A673 (cell line): ENCODE data around the gene CREB5. TPM values are rescaled to one million over a fixed set of nuclear protein-coding genes. Genes with fewer than 3 reads are reported as not detected.

ENCODE experiments used
- BruUV-seq: library from RNA; stranded (reverse); fragments of 400-500 nt; replicated peaks from 2 replicates; lab custom pipeline; 2021; lab: Mats Ljungman, UMichigan
- CTCF ChIA-PET: fragments of 300-600 bp; sonication (Branson Sonifier 250); formaldehyde crosslinking; loops from one replicate; lab custom pipeline; 2022; ENCODE audit warnings: antibody characterized with exemption; lab: Charles Lee
- POLR2A ChIA-PET: fragments of 300-600 bp; sonication (Branson Sonifier 250); formaldehyde crosslinking; loops from one replicate; lab custom pipeline; 2022; ENCODE audit warnings: antibody characterized with exemption; ENCODE audit not compliant: low non-redundant PET; lab: Charles Lee
- DNase-seq: peaks from one replicate; pipeline ENCODE4 v3.0.0-alpha.2; 2015; ENCODE audit warnings: low spot score
- H3K27ac ChIP-seq: fragments of 200-600 bp; sonication (generic); 2 replicates; pipeline ENCODE4 v1.5.1; 2016; ENCODE audit warnings: mixed run types, low read depth, mild to moderate bottlenecking, mixed read lengths, antibody characterized with exemption, low read length; ENCODE audit not compliant: poor library complexity, severe bottlenecking
- H3K27me3 ChIP-seq: fragments of 200-600 bp; sonication (generic); replicated peaks from 2 replicates; pipeline ENCODE4 v1.6.1; 2017; ENCODE audit warnings: mixed run types, low read depth, mild to moderate bottlenecking, mixed read lengths, antibody characterized with exemption, low read length; ENCODE audit not compliant: insufficient read depth, poor library complexity
- H3K36me3 ChIP-seq: fragments of 200-600 bp; sonication (generic); 2 replicates; pipeline ENCODE4 v1.6.1; 2016; ENCODE audit warnings: mixed run types, mild to moderate bottlenecking, mixed read lengths, antibody characterized with exemption, low read length; ENCODE audit not compliant: insufficient read depth, poor library complexity, severe bottlenecking
- H3K4me1 ChIP-seq: fragments of 200-600 bp; sonication (generic); 2 replicates; pipeline ENCODE4 v1.6.1; 2017; ENCODE audit warnings: mixed run types, mild to moderate bottlenecking, mixed read lengths, antibody characterized with exemption, low read length; ENCODE audit not compliant: insufficient read depth, poor library complexity, severe bottlenecking
- H3K4me3 ChIP-seq: fragments of 200-600 bp; sonication (generic); 2 replicates; pipeline ENCODE4 v1.5.1; 2016; ENCODE audit warnings: low read depth, mixed run types, mild to moderate bottlenecking, mixed read lengths, low read length; ENCODE audit not compliant: poor library complexity, severe bottlenecking
- H3K9me3 ChIP-seq: fragments of 200-600 bp; sonication (generic); 2 replicates; pipeline ENCODE4 v1.6.1; 2016; ENCODE audit warnings: mixed run types, low read depth, mild to moderate bottlenecking, mixed read lengths, antibody characterized with exemption, low read length; ENCODE audit not compliant: poor library complexity, severe bottlenecking
- EZH2 ChIP-seq: fragments of 200-600 bp; sonication (generic); IDR thresholded peaks from 2 replicates; pipeline ENCODE4 v1.6.1; 2017; ENCODE audit warnings: borderline replicate concordance, low read depth, mild to moderate bottlenecking, mixed read lengths, antibody characterized with exemption, low read length; ENCODE audit not compliant: poor library complexity, severe bottlenecking
- intact Hi-C: fragments of 100-400 bp; cut with micrococcal nuclease; formaldehyde crosslinking; loops from one replicate; pipeline ENCODE4 v1.10.0; 2022; ENCODE audit not compliant: unreplicated experiment
- total RNA-seq: library from RNA; stranded (reverse); gene quantifications from 2 replicates; pipeline ENCODE4 v1.2.3, GENCODE V29; 2021
- TF ChIP-seq, protein P1 (sequence below): fragments of 300-800, 200-600 bp; sonication (generic); conservative IDR thresholded peaks from 2 replicates; pipeline ENCODE4 v1.5.1; 2017; ENCODE audit warnings: low read depth, mild to moderate bottlenecking, antibody characterized with exemption, low read length, moderate library complexity, mixed read lengths

CREB5 gene
- total RNA-seq, 1 experiment from 2014 or later = 10.3 TPM

- Histone ChIP-seq H3K36me3 (no peaks in the 10 kb centered on the region), H3K27me3 (no peaks in the 10 kb centered on the region), H3K4me1 (no peaks in the 10 kb centered on the region), H3K9me3 (no peaks in the 10 kb centered on the region), H3K27ac (no peak overlapping the region), H3K4me3 (no peak overlapping the region)
- no peak for DNase-seq
- TF ChIP-seq, protein P1, sequence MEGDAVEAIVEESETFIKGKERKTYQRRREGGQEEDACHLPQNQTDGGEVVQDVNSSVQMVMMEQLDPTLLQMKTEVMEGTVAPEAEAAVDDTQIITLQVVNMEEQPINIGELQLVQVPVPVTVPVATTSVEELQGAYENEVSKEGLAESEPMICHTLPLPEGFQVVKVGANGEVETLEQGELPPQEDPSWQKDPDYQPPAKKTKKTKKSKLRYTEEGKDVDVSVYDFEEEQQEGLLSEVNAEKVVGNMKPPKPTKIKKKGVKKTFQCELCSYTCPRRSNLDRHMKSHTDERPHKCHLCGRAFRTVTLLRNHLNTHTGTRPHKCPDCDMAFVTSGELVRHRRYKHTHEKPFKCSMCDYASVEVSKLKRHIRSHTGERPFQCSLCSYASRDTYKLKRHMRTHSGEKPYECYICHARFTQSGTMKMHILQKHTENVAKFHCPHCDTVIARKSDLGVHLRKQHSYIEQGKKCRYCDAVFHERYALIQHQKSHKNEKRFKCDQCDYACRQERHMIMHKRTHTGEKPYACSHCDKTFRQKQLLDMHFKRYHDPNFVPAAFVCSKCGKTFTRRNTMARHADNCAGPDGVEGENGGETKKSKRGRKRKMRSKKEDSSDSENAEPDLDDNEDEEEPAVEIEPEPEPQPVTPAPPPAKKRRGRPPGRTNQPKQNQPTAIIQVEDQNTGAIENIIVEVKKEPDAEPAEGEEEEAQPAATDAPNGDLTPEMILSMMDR = no peak
- TF ChIP-seq EZH2 = no peak
- ChIA-PET POLR2A (no interaction called here), CTCF (no interaction called here)
- no TSS peak for BruUV-seq
- intact Hi-C loops = no loop called here
Measured at GRCh38 chr7:28793381-28794085, 381.2 kb downstream of the CREB5 start.

DNA sequence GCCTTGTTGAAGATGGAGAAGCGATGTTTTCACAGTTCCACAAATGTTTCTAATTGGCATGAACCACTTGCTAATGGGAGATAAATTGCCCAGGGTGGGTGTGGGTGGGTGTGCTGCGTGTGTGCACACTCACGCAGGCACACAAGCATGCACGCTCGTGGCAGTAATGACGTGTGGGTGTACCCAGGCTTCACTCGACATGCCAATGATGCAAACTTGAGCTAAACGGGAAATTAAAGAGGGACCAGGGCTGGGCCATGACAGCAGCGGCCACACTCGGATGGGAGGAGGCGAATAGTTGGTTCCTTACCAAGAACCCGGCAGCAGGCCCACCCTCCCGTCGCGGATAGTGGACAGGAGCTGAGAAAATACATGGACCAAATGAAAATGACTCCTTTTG is 386.0 kb downstream of the CREB5 start:
- H3K36me3 ChIP-seq = no peaks in the 10 kb centered on the region
- no peak overlapping the region for H3K27ac ChIP-seq
- no peak for DNase-seq
- TF ChIP-seq, protein P1 = no peak
- no peak for TF ChIP-seq EZH2
- ChIA-PET POLR2A (no interaction called here), CTCF (no interaction called here)
- no TSS peak for BruUV-seq
- H3K9me3 ChIP-seq = no peaks in the 10 kb centered on the region
- no peaks in the 10 kb centered on the region for H3K27me3 ChIP-seq
- H3K4me3 ChIP-seq = no peak overlapping the region
- H3K4me1 ChIP-seq = no peaks in the 10 kb centered on the region
- intact Hi-C loops = no loop called here

GRCh38 chr7:28799619-28800018 is 387.3 kb downstream of the CREB5 start:
- POLR2A ChIA-PET = no interaction called here
- intact Hi-C loops = no loop called here
- CTCF ChIA-PET = no interaction called here

More at GRCh38 chr7:28799619-28800018, 387.3 kb downstream of the CREB5 start:
- no peak for DNase-seq
- Histone ChIP-seq H3K36me3 (no peaks in the 10 kb centered on the region), H3K4me3 (no peak overlapping the region), H3K9me3 (no peaks in the 10 kb centered on the region), H3K4me1 (no peaks in the 10 kb centered on the region), H3K27ac (no peak overlapping the region), H3K27me3 (no peaks in the 10 kb centered on the region)
- BruUV-seq = no TSS peak
- TF ChIP-seq EZH2 = no peak
- TF ChIP-seq, protein P1 = no peak
